C1 segment of cervical spinal cord (tissue), 14 donors: ENCODE measurements around the gene ATP6V0C.
"Not testable (repeated sequence)": the region's sequence is repeated elsewhere in the genome, so short reads cannot be mapped to it uniquely, and the experiment has no call there.

Experiments
- DNase-seq, 14 donors: peaks; one replicate each; lab custom pipeline; 2025; lab: John Stamatoyannopoulos, UW

Gene ATP6V0C

DNA sequence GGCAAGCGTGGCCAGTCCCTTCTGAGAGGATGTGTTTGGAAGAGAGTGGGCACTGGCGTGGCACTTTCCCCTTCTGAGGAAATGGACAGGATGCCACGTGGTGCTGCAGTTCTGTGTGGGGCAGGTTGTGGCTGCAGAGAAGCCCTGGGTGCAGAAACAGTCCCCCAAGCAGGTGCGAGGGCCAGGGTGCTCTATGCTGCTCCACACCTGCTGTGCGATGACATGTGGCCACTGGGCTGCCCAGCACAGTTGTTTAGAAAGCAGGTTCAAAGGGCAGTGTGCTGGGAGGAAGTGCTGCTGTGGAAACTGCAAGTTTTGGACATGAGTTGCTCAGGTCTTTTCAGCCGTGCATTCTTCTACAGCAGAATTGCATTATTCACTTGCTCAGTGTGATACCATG, 27.7 kb downstream of the ATP6V0C start:
- not testable (repeated sequence) for DNase-seq

DNA sequence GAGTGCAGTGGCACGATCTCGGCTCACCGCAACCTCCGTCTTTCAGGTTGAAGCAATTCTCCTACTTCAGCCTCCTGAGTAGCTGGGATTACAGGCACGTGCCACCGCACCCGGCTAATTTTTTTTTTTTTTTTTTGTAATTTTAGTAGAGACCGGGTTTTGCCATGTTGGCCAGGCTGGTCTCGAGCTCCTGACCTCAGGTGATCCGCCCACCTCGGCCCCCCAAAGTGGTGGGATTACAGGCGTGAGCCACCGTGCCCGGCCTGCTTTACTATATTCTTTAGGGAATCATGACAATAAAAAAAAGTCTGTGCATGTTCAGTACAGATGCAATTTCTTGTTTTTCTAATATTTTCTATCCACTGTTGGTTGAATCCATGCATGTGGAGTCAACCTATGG, 30.0 kb downstream of the ATP6V0C start:
- DNase-seq = not testable (repeated sequence)

DNA sequence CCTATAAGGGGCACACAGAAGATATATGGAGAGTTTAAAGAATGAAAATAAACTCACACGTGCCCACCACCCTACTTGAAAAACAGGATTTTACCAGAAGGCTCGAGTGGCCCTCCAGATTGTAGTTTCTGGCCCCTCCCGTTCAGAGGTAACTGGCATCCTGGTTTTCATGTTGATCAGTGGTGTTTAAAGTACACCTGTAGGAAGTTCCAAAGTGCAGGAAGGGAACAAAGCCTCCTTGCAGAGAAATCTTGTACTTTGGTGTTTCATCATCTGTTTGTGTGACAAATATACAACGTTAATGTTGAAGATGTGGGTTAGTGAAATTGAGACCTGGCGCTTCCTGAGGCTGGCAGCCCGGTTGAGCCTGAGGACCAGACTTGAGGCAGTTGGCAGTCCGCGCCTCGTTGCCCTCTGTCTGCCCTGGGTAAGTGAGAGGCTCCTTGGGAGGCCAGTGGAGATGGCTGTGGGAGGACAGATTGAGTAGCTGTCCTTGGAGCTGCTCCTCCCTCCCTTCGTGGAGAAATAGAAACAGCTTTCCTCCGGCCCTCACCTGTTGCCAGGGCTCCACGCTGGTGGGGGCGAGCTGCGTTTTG, 36.6 kb downstream of the ATP6V0C start:
- not testable (repeated sequence) for DNase-seq

DNA sequence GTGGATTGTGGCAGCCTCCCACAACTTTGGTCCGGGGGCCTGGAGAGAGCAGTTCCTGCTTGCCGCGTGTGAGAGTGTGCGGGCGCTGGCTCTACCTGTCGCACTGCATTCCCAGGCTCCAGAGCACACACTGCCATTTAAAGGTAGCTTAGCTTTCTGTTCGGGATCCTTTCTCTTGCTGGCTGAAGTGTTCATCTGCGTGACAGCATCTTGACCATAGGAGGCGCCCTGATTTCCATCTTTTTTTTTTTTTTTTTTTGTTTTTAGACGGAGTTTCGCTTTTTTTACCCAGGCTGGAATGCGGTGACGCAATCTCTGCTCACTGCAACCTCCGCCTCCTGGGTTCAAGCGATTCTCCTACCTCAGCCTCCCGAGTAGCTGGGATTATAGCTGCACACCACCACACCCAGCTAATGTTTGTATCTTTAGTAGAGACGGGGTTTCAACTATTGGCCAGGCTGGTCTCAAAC, 37.7 kb downstream of the ATP6V0C start:
- DNase-seq = not testable (repeated sequence)

DNA sequence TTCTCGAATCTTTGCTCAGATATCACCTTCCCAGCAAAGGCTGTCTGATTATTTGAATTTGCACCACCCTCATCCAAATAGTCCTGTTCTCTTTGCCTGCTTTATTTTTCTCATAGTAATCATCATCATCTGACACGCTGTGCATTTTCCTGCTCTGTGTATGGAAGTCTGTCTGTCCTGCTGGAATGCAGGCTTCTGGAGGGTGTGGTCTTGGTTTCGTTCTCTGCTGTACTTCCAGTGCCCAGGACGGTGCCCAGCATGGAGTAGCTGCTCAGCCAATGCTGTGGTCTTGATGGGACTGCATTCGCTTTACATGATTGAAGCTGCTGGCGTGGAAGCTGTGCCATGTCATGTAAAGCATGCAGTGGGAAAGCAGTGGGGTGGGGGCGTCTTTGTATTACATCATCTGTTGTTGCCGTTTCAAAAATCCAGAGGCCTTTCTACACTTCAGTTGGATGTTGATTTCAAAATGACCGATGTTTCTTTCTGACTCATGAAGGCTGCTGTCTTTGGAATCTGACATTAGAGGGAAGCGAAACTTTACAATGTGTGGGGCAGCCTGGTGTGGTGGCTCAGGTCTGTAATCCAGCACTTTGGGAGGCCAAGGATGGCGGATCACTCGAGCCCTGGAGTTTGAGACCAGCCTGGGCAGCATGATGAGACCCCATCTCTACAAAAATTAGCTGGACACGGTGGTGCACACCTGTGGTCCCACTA, 41.1 kb downstream of the ATP6V0C start:
- not testable (repeated sequence) for DNase-seq

DNA sequence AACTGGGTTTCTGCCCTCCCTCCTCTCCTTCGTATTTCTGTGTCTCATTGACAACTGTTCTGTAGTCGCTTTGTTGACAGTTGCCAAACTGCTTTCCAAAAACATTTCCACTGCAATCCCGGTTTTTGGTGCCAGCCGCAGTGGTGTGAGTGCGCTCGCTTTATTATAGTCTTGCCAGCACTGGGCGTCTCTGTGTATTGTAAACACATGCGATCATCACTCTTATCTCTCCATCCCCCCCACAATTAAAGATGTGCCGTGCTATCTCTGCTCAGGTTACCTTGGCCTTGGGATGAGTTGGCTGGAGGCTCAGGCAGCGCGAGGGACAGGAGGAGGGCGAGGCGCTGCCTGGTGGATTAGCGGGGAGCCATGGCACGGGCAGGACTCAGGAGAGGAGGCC, 43.4 kb downstream of the ATP6V0C start:
- DNase-seq = not testable (repeated sequence)

DNA sequence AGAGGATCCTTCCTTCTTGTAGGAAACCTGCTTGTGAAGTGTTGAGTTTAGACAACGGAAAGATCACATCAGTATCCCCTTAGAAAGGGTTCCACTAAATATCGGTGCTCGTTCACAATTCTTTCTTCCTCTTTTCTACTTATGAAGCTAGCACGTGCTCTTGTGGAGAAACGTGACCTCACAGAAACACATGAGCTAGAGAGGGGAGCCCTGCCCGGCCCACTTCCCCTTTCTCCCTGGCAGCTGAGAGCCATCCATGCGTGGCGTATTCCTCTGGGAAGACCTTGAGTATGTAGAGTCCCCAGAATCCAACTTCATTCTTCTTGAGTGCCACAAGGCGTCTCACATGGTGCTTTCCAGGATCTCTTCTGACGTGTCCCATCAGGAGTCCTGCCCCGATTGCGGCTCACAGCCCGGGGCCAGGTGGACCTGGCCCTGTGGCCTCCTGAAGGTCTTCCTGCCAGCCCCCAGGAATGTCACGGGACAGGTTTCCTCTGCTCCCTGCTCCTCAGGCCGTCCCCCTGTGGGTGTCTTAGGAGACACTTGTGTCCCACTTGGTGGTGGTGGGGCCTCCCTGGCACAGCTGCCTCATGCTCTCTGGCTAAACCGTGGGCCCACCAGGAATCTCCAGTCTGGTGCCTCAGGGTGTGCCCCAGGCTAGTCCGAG, 46.5 kb downstream of the ATP6V0C start:
- DNase-seq = not testable (repeated sequence)

DNA sequence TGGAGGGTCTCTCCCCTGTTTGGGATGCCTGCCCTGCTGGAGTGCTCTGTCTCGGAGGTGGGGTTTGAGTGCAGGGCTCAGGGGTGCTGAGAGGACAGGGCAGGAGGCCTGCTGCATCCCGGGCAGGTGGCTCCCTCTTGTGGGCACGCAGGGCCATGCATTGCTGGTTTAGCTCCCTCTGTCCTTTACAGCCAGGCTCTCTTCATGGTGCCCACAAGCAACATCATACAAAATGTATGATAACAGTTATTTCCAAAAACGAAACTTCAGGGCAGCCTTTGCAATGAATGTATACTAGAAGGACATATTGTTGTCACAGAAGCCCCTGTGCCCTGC, 47.0 kb downstream of the ATP6V0C start:
- not testable (repeated sequence) for DNase-seq

DNA sequence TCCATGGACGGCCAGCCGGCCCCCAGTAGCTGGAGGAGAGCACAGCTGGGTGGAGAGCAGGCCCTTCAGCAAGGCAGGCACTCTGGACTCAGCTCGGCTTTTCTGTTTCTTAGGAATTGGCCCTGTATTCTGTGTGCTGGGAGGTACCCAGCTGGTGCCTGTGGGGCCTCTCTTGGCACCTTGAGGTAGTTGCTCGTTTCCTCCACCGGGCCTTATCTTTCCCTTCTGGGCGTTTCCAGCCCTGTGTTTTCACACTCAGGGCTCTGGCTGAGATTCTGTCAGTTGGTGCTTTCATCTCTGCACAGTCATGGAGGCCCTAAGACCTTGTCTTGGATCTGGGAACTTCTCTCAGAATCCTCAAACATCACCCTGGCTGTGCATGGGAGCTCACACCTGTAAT, 53.8 kb downstream of the ATP6V0C start:
- DNase-seq = not testable (repeated sequence)

DNA sequence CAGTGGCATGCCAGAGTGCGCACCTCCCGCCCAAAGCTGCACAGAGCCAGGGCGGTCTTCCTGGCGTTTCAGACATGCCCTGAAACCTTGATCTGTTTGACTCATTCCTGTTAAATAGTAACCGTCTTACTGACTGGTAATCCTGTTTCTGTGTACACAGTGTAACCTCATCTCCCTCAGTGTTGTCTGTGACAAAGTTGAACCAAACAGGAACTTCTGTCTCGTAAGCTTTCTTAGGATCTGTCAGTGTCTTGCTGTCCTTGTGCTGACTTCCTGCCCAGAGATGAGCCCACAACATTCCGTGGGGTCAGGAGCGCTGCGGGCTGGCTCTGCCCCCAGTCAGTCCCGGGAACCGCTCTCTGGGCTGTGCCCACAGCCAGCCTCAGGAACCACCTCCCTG, 54.8 kb downstream of the ATP6V0C start:
- not testable (repeated sequence) for DNase-seq
